ENCODE data around the gene CBARP.

CBARP gene

DNA sequence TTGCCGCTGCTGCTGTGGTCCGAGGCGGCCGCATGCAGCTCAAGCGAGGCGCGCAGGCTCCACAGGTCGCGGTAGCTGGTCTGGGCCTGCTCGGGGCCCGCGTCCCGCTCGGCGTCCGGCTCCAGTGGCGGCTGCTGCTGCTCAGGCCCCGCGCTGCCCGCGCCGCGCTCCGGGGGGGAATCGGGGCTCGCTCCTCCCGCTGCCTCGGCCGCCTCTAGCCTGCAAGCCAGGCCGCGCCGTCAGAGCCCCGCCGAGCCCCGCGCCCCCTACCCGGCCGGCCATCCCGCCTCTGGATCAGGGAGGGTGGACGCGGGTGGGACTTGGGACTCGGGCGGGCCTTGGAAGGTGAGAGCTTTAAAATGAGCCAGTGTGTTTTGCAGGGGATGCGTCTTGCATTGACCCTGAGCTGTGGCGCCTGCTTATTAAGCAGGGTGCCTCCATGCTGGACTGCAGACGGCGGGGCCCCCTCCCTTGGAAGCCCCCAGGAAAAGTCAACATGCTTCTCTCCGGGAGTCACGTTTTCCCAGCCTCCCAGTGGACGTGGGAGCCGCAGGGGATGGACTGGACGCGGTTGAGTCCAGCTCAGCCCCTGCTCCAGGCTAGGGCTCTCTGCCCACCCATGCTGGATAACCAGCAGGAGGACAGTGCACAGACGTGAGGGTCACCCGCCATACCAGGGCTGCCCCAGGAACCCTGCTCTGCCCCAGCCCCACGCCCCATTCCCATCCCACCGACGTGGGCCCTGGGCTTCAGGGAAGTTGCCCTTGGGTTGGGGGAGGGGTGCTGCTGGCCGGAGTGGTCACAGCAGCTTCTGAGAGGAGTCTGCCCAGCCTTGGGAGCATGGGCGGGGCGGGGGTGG, 7.7 kb downstream of the CBARP start:
- no peak for TF ChIP-seq POLR2AphosphoS5 (IDR thresholded peaks at IDR 0.05; ENCODE audit: low read depth, low read length)
- TF ChIP-seq SIN3A (IDR thresholded peaks at IDR 0.05; ENCODE audit: borderline replicate concordance, insufficient read depth, low read length), result no peak
- no peak for TF ChIP-seq FOXP2 (optimal IDR thresholded peaks at IDR 0.05; ENCODE audit: borderline replicate concordance, extremely low read depth, extremely low read length, insufficient read depth)
- no peak for TF ChIP-seq TAF1 (IDR thresholded peaks at IDR 0.05; ENCODE audit: borderline replicate concordance, insufficient read depth, low read length)
- no peak for TF ChIP-seq REST (IDR thresholded peaks at IDR 0.05; ENCODE audit: insufficient read depth in 1 of 2, low read depth in 2 of 2, low read length in 2 of 2)

- no peak for TF ChIP-seq POLR2AphosphoS5 (IDR thresholded peaks at IDR 0.05; ENCODE audit: low read depth, low read length)
- no peak for TF ChIP-seq REST (IDR thresholded peaks at IDR 0.05; ENCODE audit: insufficient read depth in 1 of 2, low read depth in 2 of 2, low read length in 2 of 2)
- TF ChIP-seq FOXP2 (optimal IDR thresholded peaks at IDR 0.05; ENCODE audit: borderline replicate concordance, extremely low read depth, extremely low read length, insufficient read depth), result no peak
- TF ChIP-seq SIN3A (IDR thresholded peaks at IDR 0.05; ENCODE audit: borderline replicate concordance, insufficient read depth, low read length), result no peak
- no peak for TF ChIP-seq TAF1 (IDR thresholded peaks at IDR 0.05; ENCODE audit: borderline replicate concordance, insufficient read depth, low read length)
Measured at GRCh38 chr19:1229056-1229923, 8.5 kb downstream of the CBARP start.

DNA sequence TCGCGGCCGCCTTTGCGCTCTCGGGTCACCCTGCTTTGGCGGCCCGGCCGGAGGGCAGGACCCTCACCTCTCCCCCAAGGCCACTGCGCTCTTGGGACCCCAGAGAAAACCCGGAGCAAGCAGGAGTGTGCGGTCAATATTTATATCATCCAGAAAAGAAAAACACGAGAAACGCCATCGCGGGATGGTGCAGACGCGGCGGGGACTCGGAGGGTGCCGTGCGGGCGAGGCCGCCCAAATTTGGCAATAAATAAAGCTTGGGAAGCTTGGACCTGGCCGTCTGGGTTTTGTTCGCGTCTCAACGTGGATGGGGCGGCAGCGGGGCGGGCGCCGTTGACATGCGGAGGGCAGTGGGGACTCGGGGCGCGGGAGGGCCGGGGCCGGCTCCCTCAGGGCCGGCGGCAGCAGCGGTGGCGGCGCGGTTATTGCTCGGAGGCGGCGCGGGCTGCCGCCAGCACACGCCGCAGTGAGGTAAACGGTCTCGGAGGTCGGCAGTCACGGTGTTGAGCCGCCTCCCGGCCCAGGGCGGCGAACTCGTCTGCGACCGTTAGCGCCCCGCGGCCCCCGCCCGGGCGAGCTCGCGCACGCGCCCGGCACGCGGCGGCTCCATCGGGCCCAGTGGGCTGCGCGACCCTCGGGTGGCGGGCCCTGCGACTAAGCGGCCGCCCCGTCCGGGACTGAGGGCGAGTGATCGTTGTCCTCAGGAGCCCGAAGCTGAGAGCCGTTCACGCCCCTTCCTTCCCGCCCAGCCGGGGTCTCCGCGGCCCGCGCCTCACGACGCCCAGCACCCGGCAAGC, 9.4 kb downstream of the CBARP start:
- no peak for TF ChIP-seq FOXP2 (optimal IDR thresholded peaks at IDR 0.05; ENCODE audit: borderline replicate concordance, extremely low read depth, extremely low read length, insufficient read depth)
- no peak for TF ChIP-seq REST (IDR thresholded peaks at IDR 0.05; ENCODE audit: insufficient read depth in 1 of 2, low read depth in 2 of 2, low read length in 2 of 2)
- TF ChIP-seq SIN3A (IDR thresholded peaks at IDR 0.05; ENCODE audit: borderline replicate concordance, insufficient read depth, low read length), result no peak
- no peak; the same call in 1 of the 2 replicates for TF ChIP-seq POLR2AphosphoS5 (IDR thresholded peaks at IDR 0.05; ENCODE audit: low read depth, low read length)
- TF ChIP-seq TAF1 (IDR thresholded peaks at IDR 0.05; ENCODE audit: borderline replicate concordance, insufficient read depth, low read length), result no peak

- TF ChIP-seq FOXP2 (optimal IDR thresholded peaks at IDR 0.05; ENCODE audit: borderline replicate concordance, extremely low read depth, extremely low read length, insufficient read depth) (peak; percentile 95), TAF1 (IDR thresholded peaks at IDR 0.05; ENCODE audit: borderline replicate concordance, insufficient read depth, low read length) (no peak), POLR2AphosphoS5 (IDR thresholded peaks at IDR 0.05; ENCODE audit: low read depth, low read length) (peak; percentile 49; the same call in 1 of the 2 replicates)
Measured at GRCh38 chr19:1227304-1228054, 10.3 kb downstream of the CBARP start.

Data from PFSK-1 (cell line).